Pancreas (tissue), 10 donors: ENCODE results near the gene ADAM22. TPM values are rescaled to one million over a fixed set of nuclear protein-coding genes. Genes with fewer than 3 reads are reported as not detected.

ENCODE experiments used
- ATAC-seq, 4 donors: fragments of 200-7000 bp; cut with Tn5 transposase; one replicate each; pipeline versions ENCODE4 v1.8.0 to v1.9.1; 2020; ENCODE audit warnings: mild to moderate bottlenecking in 4 of 4, moderate library complexity in 4 of 4
- DNase-seq, 6 donors: peaks; one replicate each; pipeline ENCODE4 v3.0.0-alpha.2; 2020
- FAIRE-seq: peaks from 2 replicates; lab custom pipeline; 2012; peaks lifted over from hg19 to GRCh38; lab: Jason Lieb, UNC
- H3K27ac ChIP-seq, 4 donors: fragments of 200-600 bp; sonication (generic); 1 replicate in 3 of 4; 2 replicates in 1 of 4; pipeline versions ENCODE4 v1.5.0 to v1.8.0; 2020
- H3K27me3 ChIP-seq, 4 donors: fragments of 200-600 bp; one replicate each; pipeline ENCODE4 v1.8.0; 2021
- H3K36me3 ChIP-seq, 3 donors: fragments of 200-600 bp; sonication (generic) in 1 of 3; one replicate each; pipeline versions ENCODE4 v1.5.0 to v1.8.0; 2020 to 2021
- H3K4me1 ChIP-seq, 3 donors: fragments of 200-600 bp; one replicate each; pipeline ENCODE4 v1.8.0; 2021
- H3K4me3 ChIP-seq, 4 donors: fragments of 200-600 bp; sonication (generic) in 2 of 4; one replicate each; pipeline versions ENCODE4 v1.5.0 to v1.8.0; 2020 to 2021
- H3K9me3 ChIP-seq, 4 donors: fragments of 200-600 bp; one replicate each; pipeline ENCODE4 v1.8.0; 2021
- CTCF ChIP-seq, 4 donors: fragments of 200-600 bp; sonication (generic) in 3 of 4; IDR thresholded peaks; one replicate each; pipeline versions ENCODE4 v1.5.0 to v1.8.0; 2021; ENCODE audit warnings: antibody characterized with exemption in 4 of 4
- WGBS, 2 donors: extraction: QIAGEN DNeasy Blood & Tissue Kit; methylation state at CpG; one replicate each; pipeline ENCODE4 v1.1.7; 2013; 5-methylcytosine and 5-hydroxymethylcytosine counted together
- intact Hi-C, 3 donors: fragments of 100-400 bp; cut with DNase I; formaldehyde crosslinking; loops; one replicate each; pipeline versions ENCODE4 v1.11.1 to v1.14.2; 2022
- polyA plus RNA-seq, 2 donors: library from polyadenylated mRNA; stranded (reverse); fragments of 200-250 nt; gene quantifications; one replicate each; pipeline ENCODE4 v1.2.3, GENCODE V29; 2013
- total RNA-seq, 6 donors: library from RNA; stranded (reverse); fragmentation: NEBNext Ultra II Directional in 4 of 6; extraction: Animal tissue kit (Norgen Biotek cat#: 25700) in 4 of 6; gene quantifications; one replicate each; pipeline versions ENCODE4 v1.2.1 to v1.2.4, GENCODE V29; 2021 to 2023
- donor health status: healthy with polysubstance abuse.
- donor health status: DM: no; HTN: no; CAD: no; lungs with moderate emphysema.
- donor health status: DM: no; HTN: no; CAD: no.
- donor health status: control.
- donor health status: control.
- donor health status: Bipolar disorder and iron deficiency.
- donor health status: DM: yes; HTN: yes; CAD: no.
- donor health status: DM: no; HTN: no; CAD: no.
- donor health status: DM: no; HTN: no; CAD: no.
- donor health status: DM: yes; HTN: yes; CAD: no.

Gene ADAM22
- total and polyA plus RNA-seq, 8 donors = 0.30 to 2.8 (median 0.93) TPM

DNA sequence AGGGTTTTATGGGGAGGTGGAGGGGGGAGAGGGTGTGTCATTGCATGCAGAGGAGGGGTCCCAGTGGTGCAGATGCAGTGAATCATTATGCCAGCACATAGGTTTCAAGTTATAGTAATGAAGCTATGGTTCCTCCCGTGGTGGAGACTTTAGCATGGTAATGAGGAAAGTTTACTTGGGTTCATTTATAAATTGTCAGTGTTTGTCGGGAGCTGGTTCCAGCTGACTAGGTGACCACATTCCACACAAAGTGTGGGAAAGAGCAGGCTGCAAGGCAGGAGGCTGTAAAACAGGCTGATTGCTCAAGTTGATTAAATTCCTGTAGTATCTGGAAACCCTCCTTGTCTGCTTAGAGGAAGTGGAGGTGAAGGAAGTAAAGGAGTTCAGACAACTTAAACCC is 206.9 kb downstream of the ADAM22 start:
- ATAC-seq = peak; percentile 91 to 96 (median 94)
- no peak for FAIRE-seq

DNA sequence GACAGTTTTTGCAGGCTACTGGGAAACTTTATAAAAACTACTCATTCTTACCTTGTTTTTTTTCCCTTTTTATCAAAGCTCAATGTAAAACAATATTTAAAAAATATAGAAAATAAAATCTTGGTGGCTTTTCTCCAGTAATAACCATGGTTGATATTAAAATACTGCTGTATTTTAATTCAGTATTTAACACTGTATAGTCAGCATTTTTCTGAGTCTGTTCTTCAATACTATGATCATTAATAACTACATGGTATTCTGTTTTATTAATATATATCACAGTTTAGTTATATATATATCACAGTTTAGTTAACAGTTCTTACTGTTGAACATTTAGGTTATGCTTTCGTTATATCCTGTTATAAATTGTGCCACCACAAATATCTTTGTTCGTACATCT is 207.4 kb downstream of the ADAM22 start:
- DNase-seq (no peak), FAIRE-seq (no peak), ATAC-seq (peak in 1 of 4 donors; percentile 10)
- intact Hi-C loops = no loop called here
- Histone ChIP-seq H3K36me3 (no peaks in the 10 kb centered on the region), H3K4me3 (no peak overlapping the region), H3K27ac (peak overlapping the region in 3 of 4 donors; percentile 38 to 70 (median 44)), H3K27me3 (no peaks in the 10 kb centered on the region), H3K4me1 (peaks cover 0 to 10% (median 10%) of the 10 kb centered on the region in 3 donors), H3K9me3 (no peaks in the 10 kb centered on the region)
- WGBS, 2 donors = 85 to 87% methylated on average over 2 of the region's 2 CpGs
- TF ChIP-seq CTCF (IDR thresholded peaks at IDR 0.05) = no peak

More for the DNA sequence above, 206.9 kb downstream of the ADAM22 start:
- no peak for TF ChIP-seq CTCF (IDR thresholded peaks at IDR 0.05)
- peak in 4 of 6 donors; percentile 44 to 64 (median 57) for DNase-seq
- WGBS, 2 donors = 11 to 13% methylated on average over 2 of the region's 2 CpGs
- no peaks in the 10 kb centered on the region for H3K27me3 ChIP-seq
- H3K27ac ChIP-seq = peak overlapping the region; percentile 35 to 70 (median 41)
- H3K4me3 ChIP-seq = no peak overlapping the region
- intact Hi-C loops = no loop called here
- H3K36me3 ChIP-seq = no peaks in the 10 kb centered on the region
- H3K4me1 ChIP-seq = peaks cover 0 to 10% (median 10%) of the 10 kb centered on the region in 3 donors
- H3K9me3 ChIP-seq = no peaks in the 10 kb centered on the region

DNA sequence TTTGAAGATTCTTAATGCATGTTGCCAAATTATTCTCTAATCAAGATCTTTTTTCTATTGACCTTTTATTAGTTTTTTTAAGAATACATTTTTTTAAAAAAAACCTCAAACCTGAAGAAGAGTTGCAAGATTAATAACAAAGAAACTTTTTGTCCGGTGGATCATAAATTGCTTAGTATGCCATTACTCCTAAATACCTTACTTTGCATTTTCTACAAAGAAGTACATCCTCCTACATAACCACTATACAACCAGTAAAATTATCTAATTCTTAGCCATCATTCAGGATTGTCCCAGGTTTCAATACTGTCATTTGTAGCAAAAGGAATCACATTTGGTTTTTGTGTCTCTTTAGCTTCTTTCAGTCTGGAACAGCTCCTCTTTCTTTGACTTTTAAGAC is 207.9 kb downstream of the ADAM22 start:
- H3K27me3 ChIP-seq = no peaks in the 10 kb centered on the region
- H3K4me3 ChIP-seq = no peak overlapping the region
- peak; percentile 9 for FAIRE-seq
- H3K4me1 ChIP-seq = peaks cover 0 to 10% (median 10%) of the 10 kb centered on the region in 3 donors
- TF ChIP-seq CTCF (IDR thresholded peaks at IDR 0.05) = no peak
- WGBS, 2 donors = 90 to 92% methylated on average over 1 of the region's 1 CpG
- H3K36me3 ChIP-seq = no peaks in the 10 kb centered on the region
- H3K9me3 ChIP-seq = no peaks in the 10 kb centered on the region
- no peak overlapping the region for H3K27ac ChIP-seq
- DNase-seq = no peak
- intact Hi-C loops = no loop called here
- ATAC-seq = no peak

DNA sequence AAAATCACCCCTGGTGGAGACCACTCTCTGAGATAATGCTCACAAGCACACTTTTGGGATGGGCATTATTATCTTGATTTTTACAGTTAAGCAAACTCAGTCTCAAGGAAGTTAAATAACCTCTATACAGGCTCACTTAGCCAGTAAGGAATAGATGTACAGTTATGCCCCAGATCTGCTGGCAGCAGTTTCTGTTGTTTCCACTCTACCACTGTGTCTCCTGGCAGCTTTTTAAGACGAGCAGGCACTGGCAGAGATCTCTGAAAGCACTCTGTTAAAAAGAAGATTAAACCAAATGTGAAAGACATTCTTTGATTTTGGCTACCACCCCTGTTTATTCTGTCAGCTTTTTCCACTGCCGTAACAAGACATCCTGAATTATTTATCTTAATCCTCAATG is 212.6 kb downstream of the ADAM22 start:
- DNase-seq = no peak
- WGBS, 2 donors = 21 to 27% methylated on average over 2 of the region's 2 CpGs
- intact Hi-C loops = no loop called here
- no peak for ATAC-seq
- TF ChIP-seq CTCF (IDR thresholded peaks at IDR 0.05) = no peak
- Histone ChIP-seq H3K27me3 (no peaks in the 10 kb centered on the region), H3K9me3 (no peaks in the 10 kb centered on the region), H3K36me3 (no peaks in the 10 kb centered on the region), H3K27ac (no peak overlapping the region), H3K4me1 (peaks cover 0 to 10% (median 9%) of the 10 kb centered on the region in 3 donors), H3K4me3 (no peak overlapping the region)
- no peak for FAIRE-seq

GRCh38 chr7:88147341-88147740 is 213.3 kb downstream of the ADAM22 start:
- FAIRE-seq = no peak
- TF ChIP-seq CTCF (IDR thresholded peaks at IDR 0.05) = no peak
- intact Hi-C loops = no loop called here
- no peak for ATAC-seq
- no peaks in the 10 kb centered on the region for H3K27me3 ChIP-seq
- no peak overlapping the region for H3K4me3 ChIP-seq
- no peaks in the 10 kb centered on the region for H3K9me3 ChIP-seq
- H3K4me1 ChIP-seq = peaks cover 0 to 14% (median 9%) of the 10 kb centered on the region in 3 donors
- no peaks in the 10 kb centered on the region for H3K36me3 ChIP-seq
- H3K27ac ChIP-seq = no peak overlapping the region
- no peak for DNase-seq
